Measurements from ENCODE around the gene ANLN. TPM values are rescaled to one million over a fixed set of nuclear protein-coding genes. Genes with fewer than 3 reads are reported as not detected.

ANLN gene
- total and polyA plus RNA-seq, 2 donors (not counting 3 experiments of a cell fraction or from before 2014, with no cell fraction given), result 28.5 to 119 TPM

DNA sequence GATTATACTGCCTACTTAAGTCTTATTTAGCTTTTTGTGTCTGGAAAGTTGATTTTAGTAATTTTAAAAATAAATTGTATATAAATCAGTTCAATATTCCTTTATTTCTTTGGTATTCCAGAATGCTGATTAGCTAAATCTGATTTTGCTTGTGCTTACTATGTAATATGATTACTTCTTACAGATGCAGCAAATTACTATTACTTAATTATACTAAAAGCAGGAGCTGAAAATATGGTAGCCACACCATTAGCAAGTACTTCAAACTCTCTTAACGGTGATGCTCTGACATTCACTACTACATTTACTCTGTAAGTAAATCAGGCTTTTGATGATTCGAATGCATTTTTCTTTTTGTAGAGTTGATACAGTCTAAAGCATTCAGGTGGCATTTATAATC is 34.0 kb downstream of the ANLN start:
- no peak for TF ChIP-seq POLR2AphosphoS5 (IDR thresholded peaks at IDR 0.05; ENCODE audit: insufficient read depth, low read depth, low read length)
- TF ChIP-seq, protein P1, sequence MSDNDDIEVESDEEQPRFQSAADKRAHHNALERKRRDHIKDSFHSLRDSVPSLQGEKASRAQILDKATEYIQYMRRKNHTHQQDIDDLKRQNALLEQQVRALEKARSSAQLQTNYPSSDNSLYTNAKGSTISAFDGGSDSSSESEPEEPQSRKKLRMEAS (IDR thresholded peaks at IDR 0.05; ENCODE audit: insufficient read depth, insufficient read length), result no peak
- TF ChIP-seq FOS (IDR thresholded peaks at IDR 0.05; ENCODE audit: borderline replicate concordance, insufficient read depth, low read length), result no peak
- TF ChIP-seq POLR2A (IDR thresholded peaks at IDR 0.05; ENCODE audit: low read depth, low read length), result no peak
- TF ChIP-seq, protein P2, sequence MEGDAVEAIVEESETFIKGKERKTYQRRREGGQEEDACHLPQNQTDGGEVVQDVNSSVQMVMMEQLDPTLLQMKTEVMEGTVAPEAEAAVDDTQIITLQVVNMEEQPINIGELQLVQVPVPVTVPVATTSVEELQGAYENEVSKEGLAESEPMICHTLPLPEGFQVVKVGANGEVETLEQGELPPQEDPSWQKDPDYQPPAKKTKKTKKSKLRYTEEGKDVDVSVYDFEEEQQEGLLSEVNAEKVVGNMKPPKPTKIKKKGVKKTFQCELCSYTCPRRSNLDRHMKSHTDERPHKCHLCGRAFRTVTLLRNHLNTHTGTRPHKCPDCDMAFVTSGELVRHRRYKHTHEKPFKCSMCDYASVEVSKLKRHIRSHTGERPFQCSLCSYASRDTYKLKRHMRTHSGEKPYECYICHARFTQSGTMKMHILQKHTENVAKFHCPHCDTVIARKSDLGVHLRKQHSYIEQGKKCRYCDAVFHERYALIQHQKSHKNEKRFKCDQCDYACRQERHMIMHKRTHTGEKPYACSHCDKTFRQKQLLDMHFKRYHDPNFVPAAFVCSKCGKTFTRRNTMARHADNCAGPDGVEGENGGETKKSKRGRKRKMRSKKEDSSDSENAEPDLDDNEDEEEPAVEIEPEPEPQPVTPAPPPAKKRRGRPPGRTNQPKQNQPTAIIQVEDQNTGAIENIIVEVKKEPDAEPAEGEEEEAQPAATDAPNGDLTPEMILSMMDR (IDR thresholded peaks at IDR 0.05; ENCODE audit: extremely low read depth in 1 of 2, insufficient read depth in 1 of 2, low read depth in 1 of 2, low read length in 2 of 2), result no peak
- H4K20me1 ChIP-seq (replicated peaks; ENCODE audit: control insufficient read depth, extremely low read depth, insufficient read depth, low read length), result no peaks in the 10 kb centered on the region
- FAIRE-seq (no peak), DNase-seq (ENCODE audit: low read depth, low spot score) (no peak)
- BruUV-seq (replicated peaks), result no TSS peak
- no peak overlapping the region for H2AFZ ChIP-seq (ENCODE audit: low read depth, low read length)
- H3K9me3 ChIP-seq (replicated peaks; ENCODE audit: control insufficient read depth, insufficient read depth, low read length), result no peaks in the 10 kb centered on the region
- CTCF ChIA-PET, result no interaction called here
- H3K4me3 ChIP-seq (replicated peaks in 1 of 3; ENCODE audit: insufficient read depth in 1 of 3, low read depth in 1 of 3, low read length in 3 of 3), result no peak overlapping the region
- H3K27ac ChIP-seq (ENCODE audit: insufficient read depth, low read depth, low read length), result no peak overlapping the region
- peaks cover 8% of the 10 kb centered on the region for H3K79me2 ChIP-seq (ENCODE audit: control insufficient read depth, insufficient read depth, low read length)
- H3K9me1 ChIP-seq (replicated peaks; ENCODE audit: control insufficient read depth, extremely low read depth, insufficient read depth, low read length), result no peaks in the 10 kb centered on the region
- H3K9ac ChIP-seq (replicated peaks; ENCODE audit: extremely low read depth, insufficient read depth, low read length), result no peak overlapping the region
- POLR2A ChIA-PET, result no interaction called here
- no peak overlapping the region for H3K4me2 ChIP-seq (ENCODE audit: insufficient read depth, low read length)
- no peaks in the 10 kb centered on the region for H3K27me3 ChIP-seq (ENCODE audit: control insufficient read depth in 2 of 2, insufficient read depth in 2 of 2, low read length in 2 of 2)
- H3K4me1 ChIP-seq (ENCODE audit: control insufficient read depth, extremely low read depth, insufficient read depth, low read length), result no peaks in the 10 kb centered on the region
- H3K36me3 ChIP-seq (ENCODE audit: control insufficient read depth in 2 of 2, extremely low read depth in 1 of 2, insufficient read depth in 2 of 2, low read length in 2 of 2), result peaks cover 0 to 36% of the 10 kb centered on the region in 2 experiments
- intact Hi-C loops (cut with micrococcal nuclease) (no loop called here), dilution Hi-C loops (cut with MboI; ENCODE audit: extremely low pct_ligation_motif_present, low sequenced_read_pairs) (no loop called here)

DNA sequence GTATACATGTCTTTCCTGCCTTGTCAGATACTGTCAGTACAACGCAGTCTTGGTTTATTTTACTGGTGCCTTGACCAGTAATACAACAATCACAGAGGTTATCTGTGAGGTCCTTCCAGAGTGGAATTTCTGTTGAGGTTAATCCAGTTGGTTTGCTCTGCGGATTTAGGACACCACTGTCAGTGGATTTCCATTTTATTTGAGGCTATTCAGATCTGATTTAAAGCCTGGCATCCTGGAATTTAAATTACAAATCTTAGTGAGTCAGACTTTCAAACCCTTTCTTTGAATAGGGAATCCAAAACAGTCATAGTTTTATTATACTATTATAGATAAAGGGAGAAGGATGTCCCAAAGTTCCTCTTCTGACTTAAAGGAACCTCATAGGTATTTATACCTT is 40.5 kb downstream of the ANLN start:
- ChIA-PET POLR2A (no interaction called here), CTCF (interaction anchor here (0.9 to 1.2 kb wide), 2 partner anchors 8 to 138 kb away, joined by 3 read pairs; no protein-coding TSS in a partner anchor)
- Histone ChIP-seq H3K27ac (ENCODE audit: insufficient read depth, low read depth, low read length) (no peak overlapping the region), H3K4me2 (ENCODE audit: insufficient read depth, low read length) (no peak overlapping the region), H3K4me3 (replicated peaks in 1 of 3; ENCODE audit: insufficient read depth in 1 of 3, low read depth in 1 of 3, low read length in 3 of 3) (no peak overlapping the region), H3K9me3 (replicated peaks; ENCODE audit: control insufficient read depth, insufficient read depth, low read length) (no peaks in the 10 kb centered on the region), H3K79me2 (ENCODE audit: control insufficient read depth, insufficient read depth, low read length) (peaks cover 28% of the 10 kb centered on the region), H3K9ac (replicated peaks; ENCODE audit: extremely low read depth, insufficient read depth, low read length) (no peak overlapping the region), H3K9me1 (replicated peaks; ENCODE audit: control insufficient read depth, extremely low read depth, insufficient read depth, low read length) (no peaks in the 10 kb centered on the region), H3K4me1 (ENCODE audit: control insufficient read depth, extremely low read depth, insufficient read depth, low read length) (peaks cover 5% of the 10 kb centered on the region), H2AFZ (ENCODE audit: low read depth, low read length) (peak overlapping the region; percentile 19), H4K20me1 (replicated peaks; ENCODE audit: control insufficient read depth, extremely low read depth, insufficient read depth, low read length) (no peaks in the 10 kb centered on the region), H3K27me3 (ENCODE audit: control insufficient read depth in 2 of 2, insufficient read depth in 2 of 2, low read length in 2 of 2) (no peaks in the 10 kb centered on the region), H3K36me3 (ENCODE audit: control insufficient read depth in 2 of 2, extremely low read depth in 1 of 2, insufficient read depth in 2 of 2, low read length in 2 of 2) (peaks cover 0 to 25% of the 10 kb centered on the region in 2 experiments)
- DNase-seq (ENCODE audit: low read depth, low spot score), result no peak
- FAIRE-seq, result no peak
- BruUV-seq (replicated peaks), result no TSS peak
- TF ChIP-seq EZH2 (IDR thresholded peaks at IDR 0.05; ENCODE audit: borderline replicate concordance, low read depth, low read length, severe bottlenecking) (no peak), POLR2AphosphoS5 (IDR thresholded peaks at IDR 0.05; ENCODE audit: insufficient read depth, low read depth, low read length) (no peak), POLR2A (IDR thresholded peaks at IDR 0.05; ENCODE audit: low read depth, low read length) (no peak), GATA2 (IDR thresholded peaks at IDR 0.05; ENCODE audit: insufficient read depth, insufficient read length, low read depth, low read length) (no peak), MYC (IDR thresholded peaks at IDR 0.05; ENCODE audit: low read depth, low read length) (no peak), JUN (IDR thresholded peaks at IDR 0.05; ENCODE audit: borderline replicate concordance, insufficient read depth, insufficient read length, low read depth) (no peak), FOS (IDR thresholded peaks at IDR 0.05; ENCODE audit: borderline replicate concordance, insufficient read depth, low read length) (no peak)
- TF ChIP-seq, protein P1 (IDR thresholded peaks at IDR 0.05; ENCODE audit: insufficient read depth, insufficient read length), result no peak
- TF ChIP-seq, protein P2 (IDR thresholded peaks at IDR 0.05; ENCODE audit: extremely low read depth in 1 of 2, insufficient read depth in 1 of 2, low read depth in 1 of 2, low read length in 2 of 2), result no peak
- intact Hi-C loops (cut with micrococcal nuclease) (loop anchor here (2.0 kb wide), 1 partner anchor 15 kb away; no protein-coding TSS in a partner anchor), dilution Hi-C loops (cut with MboI; ENCODE audit: extremely low pct_ligation_motif_present, low sequenced_read_pairs) (no loop called here)

Measured in endothelial cell of umbilical vein (primary cell).